ENCODE measurements around the gene ITFG2.
"Not testable (repeated sequence)": the region's sequence is repeated elsewhere in the genome, so short reads cannot be mapped to it uniquely, and the experiment has no call there.

Gene ITFG2

GRCh38 chr12:2863402-2863801 lies 50.9 kb downstream of the ITFG2 start:
- DNase-seq (ENCODE audit: low read depth in 2 of 2): not testable (repeated sequence)

- no peak for DNase-seq (ENCODE audit: low read depth in 2 of 2)
Observed at GRCh38 chr12:2864198-2864597, 51.7 kb downstream of the ITFG2 start.

GRCh38 chr12:2868986-2869632 lies 56.6 kb downstream of the ITFG2 start:
- not testable (repeated sequence) for DNase-seq (ENCODE audit: low read depth in 2 of 2)
